ENCODE data around the gene PHKA1.
"Not testable (repeated sequence)": the region's sequence is repeated elsewhere in the genome, so short reads cannot be mapped to it uniquely, and the experiment has no call there.

The PHKA1 gene

DNA sequence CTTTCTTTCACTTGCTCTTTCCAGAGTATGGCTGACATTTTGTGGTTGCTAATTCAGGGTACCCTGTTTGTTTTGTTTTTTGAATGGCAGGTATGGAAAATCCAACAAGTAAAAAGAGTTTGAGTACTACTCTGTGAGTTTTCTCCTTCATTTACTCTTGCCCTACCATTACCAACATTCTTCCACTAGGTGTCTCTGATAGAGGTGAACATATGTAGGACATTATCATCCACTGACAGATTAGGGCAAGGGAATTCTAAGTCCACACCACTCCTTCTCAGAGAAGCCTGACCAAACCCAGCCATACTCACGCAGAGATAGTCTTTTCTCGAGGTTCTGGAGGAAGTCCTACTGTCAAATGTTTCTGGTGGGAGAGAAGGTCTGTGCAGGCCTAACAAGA lies 104.8 kb downstream of the PHKA1 start:
- no peak overlapping the region for H3K4me3 ChIP-seq (replicated peaks; ENCODE audit: low read depth, low read length)
- TF ChIP-seq, protein P1, sequence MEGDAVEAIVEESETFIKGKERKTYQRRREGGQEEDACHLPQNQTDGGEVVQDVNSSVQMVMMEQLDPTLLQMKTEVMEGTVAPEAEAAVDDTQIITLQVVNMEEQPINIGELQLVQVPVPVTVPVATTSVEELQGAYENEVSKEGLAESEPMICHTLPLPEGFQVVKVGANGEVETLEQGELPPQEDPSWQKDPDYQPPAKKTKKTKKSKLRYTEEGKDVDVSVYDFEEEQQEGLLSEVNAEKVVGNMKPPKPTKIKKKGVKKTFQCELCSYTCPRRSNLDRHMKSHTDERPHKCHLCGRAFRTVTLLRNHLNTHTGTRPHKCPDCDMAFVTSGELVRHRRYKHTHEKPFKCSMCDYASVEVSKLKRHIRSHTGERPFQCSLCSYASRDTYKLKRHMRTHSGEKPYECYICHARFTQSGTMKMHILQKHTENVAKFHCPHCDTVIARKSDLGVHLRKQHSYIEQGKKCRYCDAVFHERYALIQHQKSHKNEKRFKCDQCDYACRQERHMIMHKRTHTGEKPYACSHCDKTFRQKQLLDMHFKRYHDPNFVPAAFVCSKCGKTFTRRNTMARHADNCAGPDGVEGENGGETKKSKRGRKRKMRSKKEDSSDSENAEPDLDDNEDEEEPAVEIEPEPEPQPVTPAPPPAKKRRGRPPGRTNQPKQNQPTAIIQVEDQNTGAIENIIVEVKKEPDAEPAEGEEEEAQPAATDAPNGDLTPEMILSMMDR (IDR thresholded peaks at IDR 0.05; ENCODE audit: low read depth, low read length, missing control alignments), result no peak
- DNase-seq (ENCODE audit: extremely low read depth, low read depth), result no peak

DNA sequence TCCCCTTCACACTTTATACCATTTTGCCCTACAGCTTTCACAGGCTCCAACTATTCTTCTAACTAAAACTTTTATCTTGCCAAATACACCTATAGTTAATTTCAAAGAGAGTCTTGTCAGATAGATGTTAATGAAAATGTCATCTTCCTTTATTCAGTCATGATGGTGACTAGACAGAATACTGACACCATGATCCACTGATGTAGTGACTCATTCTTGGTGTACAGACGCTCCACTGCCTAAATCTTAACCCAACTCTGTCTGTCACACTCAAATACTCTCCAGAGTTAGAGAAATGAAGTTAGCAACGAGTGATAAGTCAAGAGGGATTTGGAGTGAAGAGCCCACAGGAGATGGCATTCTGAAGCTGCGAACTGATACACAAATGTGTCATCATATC lies 109.4 kb downstream of the PHKA1 start:
- no peak for DNase-seq (ENCODE audit: extremely low read depth, low read depth)
- TF ChIP-seq, protein P1 (IDR thresholded peaks at IDR 0.05; ENCODE audit: low read depth, low read length, missing control alignments), result no peak
- no peak overlapping the region for H3K4me3 ChIP-seq (replicated peaks; ENCODE audit: low read depth, low read length)

DNA sequence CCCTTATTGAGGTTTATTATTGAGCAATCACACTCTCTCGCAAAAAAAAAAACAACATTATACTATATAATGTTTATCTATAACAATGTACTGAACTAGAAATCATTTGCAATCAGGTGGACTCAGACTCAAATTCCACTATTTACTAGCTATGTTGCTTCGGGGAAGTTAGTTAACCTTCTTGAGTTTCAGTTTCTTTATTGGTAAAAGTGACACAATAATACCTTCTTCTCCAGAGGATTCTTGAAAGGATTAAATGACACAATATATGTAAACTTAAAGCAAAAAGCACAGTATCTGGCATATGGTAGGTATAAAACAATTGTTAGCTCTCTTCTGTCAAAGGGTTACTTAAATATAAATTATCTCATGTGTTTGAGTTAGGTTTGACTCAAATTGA lies 110.0 kb downstream of the PHKA1 start:
- TF ChIP-seq, protein P1 (IDR thresholded peaks at IDR 0.05; ENCODE audit: low read depth, low read length, missing control alignments), result no peak
- H3K4me3 ChIP-seq (replicated peaks; ENCODE audit: low read depth, low read length), result no peak overlapping the region
- no peak for DNase-seq (ENCODE audit: extremely low read depth, low read depth)

DNA sequence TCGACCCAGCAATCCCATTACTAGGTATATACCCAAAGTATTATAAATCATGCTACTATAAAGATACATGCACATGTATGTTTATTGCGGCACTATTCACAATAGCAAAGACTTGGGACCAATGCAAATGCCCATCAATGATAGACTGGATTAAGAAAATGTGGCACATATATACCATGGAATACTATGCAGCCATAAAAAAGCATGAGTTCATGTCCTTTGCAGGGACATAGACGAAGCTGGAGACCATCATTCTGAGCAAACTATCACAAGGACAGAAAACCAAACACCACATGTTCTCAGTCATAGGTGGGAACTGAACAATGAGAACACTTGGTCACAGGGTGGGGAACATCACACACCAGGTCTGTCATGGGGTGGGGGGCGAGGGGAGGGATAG lies 123.1 kb downstream of the PHKA1 start:
- H3K4me3 ChIP-seq (replicated peaks; ENCODE audit: low read depth, low read length); DNase-seq (ENCODE audit: extremely low read depth, low read depth): not testable (repeated sequence)

DNA sequence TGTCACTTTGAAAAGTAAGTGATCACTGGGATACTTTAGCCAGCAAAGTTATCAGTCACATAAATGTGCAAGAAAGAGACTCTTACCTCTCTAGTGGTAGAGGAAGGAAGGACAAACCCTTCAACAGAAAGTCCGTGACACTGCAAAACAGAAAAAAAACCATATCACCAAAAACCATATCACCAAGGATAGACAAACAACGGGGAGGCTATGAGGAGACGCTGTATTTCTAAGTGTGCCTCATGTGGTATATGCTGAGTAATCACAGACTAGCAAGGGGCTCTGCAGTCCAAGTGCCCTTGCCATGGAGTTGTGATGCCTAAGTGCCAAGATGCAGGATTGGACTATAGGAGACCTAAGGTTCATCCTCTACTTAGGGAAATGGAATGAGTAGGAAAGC lies 129.9 kb downstream of the PHKA1 start:
- DNase-seq (ENCODE audit: extremely low read depth, low read depth), result no peak
- no peak overlapping the region for H3K4me3 ChIP-seq (replicated peaks; ENCODE audit: low read depth, low read length)
- TF ChIP-seq, protein P1 (IDR thresholded peaks at IDR 0.05; ENCODE audit: low read depth, low read length, missing control alignments), result no peak

DNA sequence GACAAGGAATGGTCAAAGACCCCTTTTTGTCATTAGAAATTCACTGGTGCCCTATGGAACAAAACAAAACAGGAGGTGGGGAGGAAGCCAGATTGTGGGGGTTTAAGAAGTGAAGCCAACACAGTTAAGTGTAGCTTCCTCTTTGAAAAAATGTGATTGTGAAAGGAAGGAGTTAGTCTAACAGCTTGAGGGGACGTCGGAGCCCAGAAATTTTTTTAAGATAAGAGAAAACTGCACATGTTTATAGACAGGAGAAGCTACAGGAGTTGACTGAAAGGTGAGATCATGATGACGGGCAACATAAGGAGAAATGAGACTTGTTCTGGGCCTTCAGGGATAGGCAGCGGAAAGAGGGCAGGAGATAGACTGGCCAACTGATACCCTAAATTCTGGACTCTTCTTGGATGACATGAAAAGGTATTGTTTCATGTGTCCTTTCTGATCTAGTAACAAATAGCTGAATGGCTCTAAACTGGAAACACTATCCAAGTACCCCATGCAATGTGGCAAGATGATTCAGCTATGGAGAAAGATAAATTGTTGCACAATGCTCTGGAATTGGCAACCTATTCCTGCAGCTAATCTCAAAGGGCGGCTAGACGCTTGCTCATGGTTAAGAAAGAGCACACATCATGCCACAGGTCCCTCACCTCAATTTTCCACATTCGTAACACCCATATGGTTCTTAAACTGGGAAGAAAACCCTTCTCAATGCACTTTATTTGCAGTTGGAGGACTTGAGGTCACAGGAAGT lies 137.8 kb downstream of the PHKA1 start:
- TF ChIP-seq, protein P1 (IDR thresholded peaks at IDR 0.05; ENCODE audit: low read depth, low read length, missing control alignments), result no peak
- no peak for DNase-seq (ENCODE audit: extremely low read depth, low read depth)
- H3K4me3 ChIP-seq (replicated peaks; ENCODE audit: low read depth, low read length), result no peak overlapping the region

DNA sequence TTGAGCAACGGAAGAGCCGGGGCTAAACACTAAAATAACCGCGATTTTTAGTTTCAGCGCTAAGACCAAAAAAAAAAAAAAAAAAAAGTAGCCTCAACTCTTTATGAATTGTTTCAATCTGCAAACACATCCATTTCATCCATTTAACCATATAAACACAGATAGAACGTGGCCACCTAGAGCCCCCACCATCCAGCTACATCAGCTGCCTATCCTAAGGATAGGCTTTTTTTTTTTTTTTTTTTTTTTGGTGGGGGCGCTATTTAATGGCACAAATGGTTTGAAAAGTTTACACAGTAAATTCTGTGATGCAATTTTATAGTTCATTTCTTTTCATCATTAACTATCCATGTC lies 141.0 kb downstream of the PHKA1 start:
- H3K4me3 ChIP-seq (replicated peaks; ENCODE audit: low read depth, low read length), result peak overlapping the region; percentile 69

More for the DNA sequence above, 141.0 kb downstream of the PHKA1 start:
- TF ChIP-seq, protein P1 (IDR thresholded peaks at IDR 0.05; ENCODE audit: low read depth, low read length, missing control alignments), result no peak
- no peak for DNase-seq (ENCODE audit: extremely low read depth, low read depth)
